Stimulated activated CD8-positive, alpha-beta memory T cell treated with anti-CD3 and anti-CD28 coated beads, Interleukin-4, amount 100 ng/mL, for 24 hours (primary cell): ENCODE data around the gene MAP2K5.

Source experiments
- DNase-seq: peaks from one replicate; pipeline ENCODE4 v3.0.0-alpha.2; 2020; ENCODE audit warnings: low read depth

The MAP2K5 gene

GRCh38 chr15:67521783-67522568, 20.5 kb upstream of the MAP2K5 start:
- no peak for DNase-seq

GRCh38 chr15:67523330-67523729, 19.2 kb upstream of the MAP2K5 start:
- no peak for DNase-seq

- no peak for DNase-seq
These were observed 18.3 kb upstream of the MAP2K5 start for GRCh38 chr15:67524235-67524634.

- DNase-seq, result no peak
These were observed 14.0 kb upstream of the MAP2K5 start for GRCh38 chr15:67528513-67528912.

- DNase-seq, result no peak
These were observed 11.1 kb upstream of the MAP2K5 start for GRCh38 chr15:67531379-67531914.

GRCh38 chr15:67533873-67534272, 8.6 kb upstream of the MAP2K5 start:
- no peak for DNase-seq

- no peak for DNase-seq
These were observed 8.1 kb upstream of the MAP2K5 start for GRCh38 chr15:67534360-67534759.

- DNase-seq, result no peak
These were observed 4.7 kb upstream of the MAP2K5 start for GRCh38 chr15:67537771-67538170.

- no peak for DNase-seq
These were observed 830 bp downstream of the MAP2K5 start for GRCh38 chr15:67543348-67543718.

GRCh38 chr15:67544475-67544874, 2.0 kb downstream of the MAP2K5 start:
- no peak for DNase-seq

GRCh38 chr15:67545864-67546263, 3.4 kb downstream of the MAP2K5 start:
- DNase-seq, result no peak

GRCh38 chr15:67547064-67547463, 4.6 kb downstream of the MAP2K5 start:
- no peak for DNase-seq

- DNase-seq, result no peak
These were observed 5.3 kb downstream of the MAP2K5 start for GRCh38 chr15:67547836-67548235.

- DNase-seq, result no peak
These were observed 5.8 kb downstream of the MAP2K5 start for GRCh38 chr15:67548236-67548852.

- no peak for DNase-seq
These were observed 6.6 kb downstream of the MAP2K5 start for GRCh38 chr15:67548862-67549651.

GRCh38 chr15:67549736-67550135, 7.2 kb downstream of the MAP2K5 start:
- DNase-seq, result no peak

- no peak for DNase-seq
These were observed 8.0 kb downstream of the MAP2K5 start for GRCh38 chr15:67550522-67550921.

GRCh38 chr15:67551207-67551743, 8.8 kb downstream of the MAP2K5 start:
- DNase-seq, result no peak

GRCh38 chr15:67554580-67554979, 12.1 kb downstream of the MAP2K5 start:
- DNase-seq, result no peak

GRCh38 chr15:67556976-67557570, 14.6 kb downstream of the MAP2K5 start:
- no peak for DNase-seq

- no peak for DNase-seq
These were observed 16.0 kb downstream of the MAP2K5 start for GRCh38 chr15:67558502-67558901.

GRCh38 chr15:67559158-67559557, 16.7 kb downstream of the MAP2K5 start:
- no peak for DNase-seq
